NK-92 treated with Interleukin-12 subunit alpha and Interleukin-12 subunit beta, amount 100 ng/mL, for 24 hours (cell line): ENCODE measurements around the gene KCNN3.

Experiments
- DNase-seq: peaks from one replicate; lab custom pipeline; 2025; lab: John Stamatoyannopoulos, UW

The KCNN3 gene

DNA sequence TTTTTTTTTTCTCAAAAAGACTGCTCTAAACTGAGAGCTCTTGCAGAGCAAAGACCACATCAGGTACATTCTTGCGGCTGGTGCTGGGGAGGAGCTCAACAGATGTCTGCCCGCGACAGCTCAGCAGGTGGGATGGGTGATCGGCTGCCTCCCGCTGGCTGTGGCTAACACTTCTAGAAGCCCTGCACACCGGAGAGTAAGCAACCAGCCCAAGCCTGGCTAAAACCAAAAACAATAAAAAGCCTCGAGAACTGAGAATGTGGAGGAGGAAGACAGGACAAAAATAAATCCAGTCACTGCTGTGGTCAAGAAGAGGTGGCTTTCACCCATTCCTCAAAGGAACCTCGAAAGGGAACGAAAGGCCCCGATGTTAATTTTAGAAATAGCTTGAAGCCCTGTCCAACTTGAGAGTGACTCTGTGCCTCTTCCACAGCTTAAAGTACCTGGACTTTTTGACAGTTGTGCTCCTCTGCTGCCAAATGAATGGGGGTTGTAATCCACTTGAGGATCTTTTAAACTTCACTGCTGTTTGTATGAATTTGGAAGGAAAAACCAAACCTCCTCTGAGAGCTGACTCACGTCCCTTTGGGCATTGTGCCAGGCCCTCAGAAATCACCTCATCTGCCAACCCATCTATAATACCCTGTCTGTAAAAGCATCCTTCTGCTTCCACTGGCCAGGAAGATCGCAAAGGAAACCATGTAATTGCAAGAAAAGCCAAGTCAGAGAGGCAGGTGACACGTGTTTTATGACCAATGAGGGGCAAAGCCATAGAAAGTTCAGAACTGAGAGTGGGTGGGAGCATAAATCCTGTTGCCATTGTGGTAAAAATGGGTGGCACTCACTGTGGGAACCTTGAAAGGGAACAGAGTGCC is 78.6 kb downstream of the KCNN3 start:
- DNase-seq, result peak; percentile 76

GRCh38 chr1:154788886-154789285 is 81.2 kb downstream of the KCNN3 start:
- no peak for DNase-seq

DNA sequence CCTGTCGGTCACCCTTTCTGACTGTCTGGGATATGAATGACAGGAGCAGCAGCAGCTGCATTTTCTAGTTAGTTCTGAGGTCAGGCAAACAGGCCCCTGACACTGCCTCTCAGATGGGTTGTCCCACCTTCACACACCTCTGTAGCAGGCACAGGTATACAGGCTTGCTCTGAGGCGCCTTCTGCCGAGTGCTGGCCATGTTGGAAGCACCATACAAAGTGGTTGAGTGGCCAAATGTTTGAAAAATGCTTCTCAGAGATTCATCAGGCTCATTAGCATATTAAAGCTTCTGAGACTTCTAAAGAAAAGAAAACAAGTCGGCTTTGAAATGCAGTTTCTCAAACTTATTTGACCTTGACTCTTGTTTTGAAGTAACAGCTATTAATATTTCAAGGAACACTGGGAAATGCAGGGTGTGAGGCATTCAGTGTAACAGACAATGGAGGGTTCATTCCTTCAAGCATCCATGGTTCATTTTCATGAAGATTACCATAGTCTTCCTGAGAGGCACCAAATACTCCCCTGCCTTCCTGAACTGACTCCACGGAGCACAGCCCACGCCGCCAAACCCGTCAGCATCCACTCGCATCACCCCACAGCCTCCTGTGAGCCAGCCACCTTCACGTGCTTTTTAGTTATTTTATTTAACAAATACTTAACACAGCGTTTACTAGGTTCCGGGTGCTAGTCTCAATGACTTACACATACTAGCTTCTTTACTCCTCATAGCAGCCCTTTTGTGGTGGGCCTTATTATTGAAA is 81.8 kb downstream of the KCNN3 start:
- DNase-seq, result no peak

DNA sequence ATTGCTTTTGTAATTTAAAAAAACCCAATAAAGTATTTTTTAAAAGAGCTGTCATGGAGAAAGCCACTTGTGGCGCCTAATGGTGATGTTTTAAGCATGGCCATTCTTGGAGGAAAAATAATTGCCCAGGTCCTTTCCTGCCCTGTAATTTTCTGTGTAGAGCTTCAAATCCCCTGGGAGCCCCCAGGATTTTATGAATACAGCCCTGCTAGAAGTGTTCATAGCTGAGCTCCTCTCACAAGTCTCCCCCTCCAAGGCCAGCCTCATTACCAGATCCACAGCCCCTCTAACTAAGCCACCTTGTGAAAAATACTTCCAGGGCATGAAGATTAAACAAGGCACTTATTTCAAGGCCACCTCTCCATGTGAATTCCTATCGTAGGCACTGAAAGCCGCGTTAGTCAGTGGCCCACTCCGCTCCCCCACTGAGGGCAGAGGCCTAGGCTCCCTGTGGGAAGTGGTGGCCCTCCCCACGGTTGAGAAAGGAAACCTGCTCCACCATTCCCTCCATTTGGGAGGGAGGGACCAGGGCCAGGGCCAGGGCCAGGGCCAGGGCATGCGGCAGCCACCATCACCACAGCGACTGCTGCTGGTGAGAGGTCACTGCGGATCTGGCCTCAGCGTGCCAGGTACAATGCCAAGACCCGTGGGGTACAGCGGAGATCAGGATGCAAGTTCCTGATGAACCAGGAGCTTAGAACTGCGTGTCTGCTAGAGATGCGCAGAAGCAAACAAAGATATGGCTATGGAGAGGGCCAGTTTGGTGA is 83.1 kb downstream of the KCNN3 start:
- DNase-seq, result no peak

- DNase-seq, result no peak
Measured at GRCh38 chr1:154784924-154785531, 85.1 kb downstream of the KCNN3 start.

DNA sequence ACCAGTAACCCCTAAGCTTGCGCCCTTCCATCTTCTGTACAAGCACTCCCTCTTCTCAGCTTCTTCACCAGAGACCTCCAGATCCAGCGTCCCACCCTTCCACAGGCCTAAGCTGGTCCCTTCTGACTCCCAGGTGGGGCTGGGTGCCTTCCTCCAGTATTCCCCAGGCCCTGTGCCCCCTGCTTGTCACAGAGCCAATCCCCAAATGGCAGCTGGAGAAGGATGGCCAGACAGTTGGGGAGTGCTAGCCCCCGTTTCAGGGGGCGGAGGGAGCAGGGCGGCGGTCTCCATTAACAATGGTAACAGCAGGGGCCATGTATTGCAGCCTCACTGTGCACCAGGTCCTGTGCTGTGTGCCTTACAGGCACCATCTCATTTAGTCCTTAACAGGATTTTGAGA is 85.7 kb downstream of the KCNN3 start:
- no peak for DNase-seq

- no peak for DNase-seq
Measured at GRCh38 chr1:154783976-154784375, 86.1 kb downstream of the KCNN3 start.

GRCh38 chr1:154780541-154780940 is 89.5 kb downstream of the KCNN3 start:
- no peak for DNase-seq

DNA sequence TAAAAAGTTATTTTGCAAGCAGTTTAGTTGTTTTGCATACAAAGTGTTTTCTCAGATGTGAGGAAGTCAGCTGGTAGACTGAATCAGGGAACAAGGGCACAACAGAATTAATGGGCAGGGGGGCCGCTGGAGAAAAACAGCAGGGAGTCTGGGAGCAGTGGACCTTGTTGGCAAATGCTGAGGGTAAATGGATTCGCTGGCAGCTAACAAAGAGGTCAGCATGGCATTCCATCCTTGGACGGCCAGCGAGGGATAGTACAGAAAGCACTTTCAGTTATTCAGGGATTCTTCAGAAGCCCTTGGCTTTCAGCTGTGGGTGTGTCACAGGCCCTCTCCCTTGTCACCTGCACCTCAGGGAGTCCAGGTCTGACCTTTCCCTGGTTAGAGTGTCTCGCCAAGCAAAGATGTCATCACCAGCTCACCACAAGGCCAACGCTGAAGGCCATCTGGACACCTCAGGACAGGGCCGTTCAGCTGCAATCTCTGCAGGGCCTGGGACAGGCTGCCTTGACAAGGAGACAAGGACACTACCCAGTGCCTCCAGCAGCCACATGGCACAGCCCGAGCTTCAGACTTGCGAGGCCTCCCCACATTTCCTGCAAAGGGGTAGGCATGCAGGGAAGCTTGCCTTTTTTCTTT is 90.4 kb downstream of the KCNN3 start:
- DNase-seq, result no peak

DNA sequence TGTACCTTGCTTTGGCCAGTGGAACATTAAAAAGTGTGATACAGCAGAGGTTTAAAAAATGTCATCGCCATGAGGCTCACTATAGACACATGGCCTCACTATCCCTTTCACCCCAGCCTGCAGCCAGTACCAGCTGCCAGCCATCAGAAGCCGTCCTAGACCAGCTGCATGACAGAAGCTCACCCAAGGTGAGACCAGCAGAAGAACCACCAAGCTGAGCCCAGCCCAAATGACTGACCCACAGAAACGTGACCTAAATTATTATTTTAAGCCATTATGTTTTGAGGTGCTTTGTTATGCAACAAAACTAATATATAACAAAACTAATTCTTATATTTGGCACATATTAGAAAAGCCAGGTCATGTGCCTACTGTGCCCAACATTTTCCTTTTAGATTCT is 91.1 kb downstream of the KCNN3 start:
- no peak for DNase-seq

GRCh38 chr1:154778275-154778674 is 91.8 kb downstream of the KCNN3 start:
- DNase-seq, result no peak

GRCh38 chr1:154777781-154778180 is 92.3 kb downstream of the KCNN3 start:
- no peak for DNase-seq

GRCh38 chr1:154777154-154777553 is 92.9 kb downstream of the KCNN3 start:
- DNase-seq, result no peak

DNA sequence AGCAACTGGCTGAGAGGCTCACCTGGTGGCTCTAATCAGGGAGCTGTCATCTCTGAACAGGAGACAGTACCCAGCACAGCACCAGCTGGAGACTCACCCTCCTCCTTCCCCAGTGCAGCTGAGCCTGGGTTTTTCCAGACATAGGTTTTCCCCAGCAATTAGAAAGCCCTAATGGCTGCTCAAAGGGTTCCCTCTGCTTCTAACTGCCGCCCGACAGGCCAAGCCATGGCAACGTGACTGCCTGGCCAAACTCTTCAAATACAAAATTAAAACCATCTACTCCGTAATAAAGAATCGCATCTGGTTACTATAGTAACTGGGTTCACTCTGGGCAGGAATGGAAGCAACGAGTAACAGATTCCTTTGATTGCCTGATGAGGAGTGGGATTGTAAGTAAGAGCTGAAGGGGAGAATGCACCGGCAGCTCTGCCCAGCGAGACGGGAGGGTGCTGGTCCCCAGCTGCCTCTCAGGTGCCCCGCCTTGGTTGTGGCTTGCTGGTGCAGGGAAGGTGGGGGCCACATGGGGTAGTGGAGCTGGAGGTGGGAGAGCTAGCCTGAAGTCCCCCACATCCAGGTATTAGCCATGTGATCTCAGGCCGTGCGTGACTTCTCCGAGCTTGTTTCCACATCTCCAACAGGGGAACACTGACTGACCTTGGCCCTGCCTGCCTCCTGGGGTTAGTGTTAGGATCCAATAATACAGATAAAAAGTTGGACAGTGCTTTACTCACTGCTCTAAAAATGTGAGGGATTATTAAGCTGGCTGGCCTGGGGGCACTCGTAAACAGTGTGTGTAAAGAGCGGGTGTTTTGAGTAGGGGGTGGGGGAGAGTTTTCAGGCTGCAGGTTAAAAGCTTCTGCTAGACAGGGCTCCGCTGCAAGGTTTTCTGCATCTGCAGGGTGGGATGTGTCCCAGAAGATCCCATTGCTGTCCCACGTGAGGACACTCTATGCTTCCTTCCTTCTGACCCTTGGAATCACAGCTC is 94.2 kb downstream of the KCNN3 start:
- no peak for DNase-seq

GRCh38 chr1:154774175-154774855 is 95.8 kb downstream of the KCNN3 start:
- DNase-seq, result no peak

- DNase-seq, result no peak
Measured at GRCh38 chr1:154773551-154773950, 96.5 kb downstream of the KCNN3 start.

- DNase-seq, result no peak
Measured at GRCh38 chr1:154772606-154773506, 97.2 kb downstream of the KCNN3 start.

- no peak for DNase-seq
Measured at GRCh38 chr1:154772056-154772455, 98.0 kb downstream of the KCNN3 start.
